Psoas muscle (tissue), 8 donors: ENCODE results near the gene SLC4A5. TPM values are rescaled to one million over a fixed set of nuclear protein-coding genes. Genes with fewer than 3 reads are reported as not detected.
A peak's percentile ranks its signal among the peaks of the same experiment; 100 is the strongest.

ENCODE experiments used
- ATAC-seq, 4 donors: fragments of 200-7000 bp; cut with Tn5 transposase; one replicate each; pipeline ENCODE4 v1.9.1; 2020; ENCODE audit warnings: moderate library complexity in 3 of 4, mild to moderate bottlenecking in 2 of 4
- DNase-seq, 2 donors: peaks; one replicate each; pipeline ENCODE4 v3.0.0-alpha.2; 2020
- H3K27ac ChIP-seq: fragments of 200-600 bp; one replicate; pipeline ENCODE4 v1.8.0; 2022
- H3K27me3 ChIP-seq, 3 donors: fragments of 200-600 bp in 1 of 3; one replicate each; pipeline versions ENCODE4 v1.6.1 to v1.8.0; 2013 to 2022; ENCODE audit warnings: low read length in 2 of 3, mild to moderate bottlenecking in 2 of 3, moderate library complexity in 1 of 3; ENCODE audit not compliant: insufficient read depth in 3 of 3
- H3K36me3 ChIP-seq, 2 donors: fragments of 200-600 bp in 1 of 2; one replicate each; pipeline versions ENCODE4 v1.6.1 to v1.8.0; 2013 to 2022; ENCODE audit warnings: low read depth in 1 of 2, mild to moderate bottlenecking in 1 of 2, moderate library complexity in 1 of 2; ENCODE audit not compliant: insufficient read depth in 1 of 2
- H3K4me1 ChIP-seq: fragments of 200-600 bp; one replicate; pipeline ENCODE4 v1.8.0; 2022
- H3K4me3 ChIP-seq: fragments of 200-600 bp; one replicate; pipeline ENCODE4 v1.8.0; 2022; ENCODE audit warnings: mild to moderate bottlenecking
- H3K9me3 ChIP-seq: fragments of 200-600 bp; one replicate; pipeline ENCODE4 v1.8.0; 2022
- CTCF ChIP-seq: fragments of 200-600 bp; IDR thresholded peaks from one replicate; pipeline ENCODE4 v1.8.0; 2022; ENCODE audit warnings: antibody characterized with exemption
- WGBS, 3 donors: extraction: QIAGEN DNeasy Blood & Tissue Kit; methylation state at CpG; one replicate each; pipeline versions ENCODE4 v1.1.6 to v1.1.7; 2013; 5-methylcytosine and 5-hydroxymethylcytosine counted together
- intact Hi-C, 2 donors: fragments of 100-400 bp; cut with DNase I; formaldehyde crosslinking; loops; one replicate each; pipeline versions ENCODE4 v1.11.0 to v1.14.2; 2022
- polyA plus RNA-seq, 3 donors: library from polyadenylated mRNA; stranded (reverse); fragments of 200-250 nt; gene quantifications; one replicate each; pipeline ENCODE4 v1.2.3, GENCODE V29; 2013
- total RNA-seq, 4 donors: library from RNA; stranded (reverse); fragmentation: NEBNext Ultra II Directional in 2 of 4; extraction: Animal tissue kit (Norgen Biotek cat#: 25700) in 2 of 4; gene quantifications; one replicate each; pipeline versions ENCODE4 v1.2.1 to v1.2.4, GENCODE V29; 2021 to 2023
- donor health status: healthy with polysubstance abuse.
- donor health status: DM: no; HTN: no; CAD: no; lungs with moderate emphysema.
- donor health status: Bipolar disorder and iron deficiency.
- donor health status: healthy.
- donor health status: DM: yes; HTN: yes; CAD: no.
- donor health status: DM: no; HTN: no; CAD: no.
- donor health status: DM: no; HTN: no; CAD: no.
- donor health status: DM: yes; HTN: yes; CAD: no.

Gene SLC4A5
- total and polyA plus RNA-seq, 7 donors, result 0.27 to 5.7 (median 0.57) TPM

GRCh38 chr2:74198023-74198460 is 145.2 kb downstream of the SLC4A5 start:
- Histone ChIP-seq H3K36me3 (no peaks in the 10 kb centered on the region), H3K4me3 (peak overlapping the region; percentile 79), H3K9me3 (no peaks in the 10 kb centered on the region), H3K4me1 (peaks cover 29% of the 10 kb centered on the region), H3K27me3 (no peaks in the 10 kb centered on the region), H3K27ac (peak overlapping the region; percentile 91)
- DNase-seq, result no peak
- WGBS, 3 donors, result 37 to 42% (median 39%) methylated on average over 17 to 18 of the region's 18 CpGs
- no peak for ATAC-seq
- intact Hi-C loops, result loop anchor here in 1 of 2 donors (2.0 kb wide), 1 partner anchor 19 kb away; the partner anchor contains the start of gene MOB1A
- TF ChIP-seq CTCF, result no peak

DNA sequence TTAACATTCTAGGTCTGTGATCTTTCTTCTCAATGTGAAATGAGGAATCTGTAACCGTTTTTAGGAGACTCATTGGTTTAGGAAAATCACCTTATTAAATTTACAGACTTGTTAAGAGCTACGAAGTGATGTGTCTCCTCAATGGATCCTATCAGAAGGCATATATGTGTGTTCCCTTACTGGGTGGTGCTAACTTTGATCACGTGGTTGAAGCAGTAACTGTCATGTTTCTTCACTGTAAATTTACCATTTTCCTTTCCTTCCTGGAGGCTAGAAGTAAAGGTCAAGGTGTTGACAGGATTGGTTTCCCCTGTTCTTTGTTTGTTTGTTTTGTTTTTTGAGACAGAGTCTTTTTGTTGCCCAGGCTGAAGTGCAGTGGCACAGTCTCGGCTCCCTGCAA is 146.2 kb downstream of the SLC4A5 start:
- 79 to 81% (median 80%) methylated on average over 4 of the region's 4 CpGs for WGBS, 3 donors
- TF ChIP-seq CTCF, result no peak
- no peaks in the 10 kb centered on the region for H3K9me3 ChIP-seq
- peaks cover 19% of the 10 kb centered on the region for H3K4me1 ChIP-seq
- no peaks in the 10 kb centered on the region for H3K36me3 ChIP-seq
- no peak for DNase-seq
- H3K27ac ChIP-seq, result no peak overlapping the region
- no peaks in the 10 kb centered on the region for H3K27me3 ChIP-seq
- intact Hi-C loops, result no loop called here
- ATAC-seq, result no peak
- H3K4me3 ChIP-seq, result no peak overlapping the region

- intact Hi-C loops, result no loop called here
- DNase-seq, result no peak
These were observed 148.4 kb downstream of the SLC4A5 start for GRCh38 chr2:74194799-74195198.

DNA sequence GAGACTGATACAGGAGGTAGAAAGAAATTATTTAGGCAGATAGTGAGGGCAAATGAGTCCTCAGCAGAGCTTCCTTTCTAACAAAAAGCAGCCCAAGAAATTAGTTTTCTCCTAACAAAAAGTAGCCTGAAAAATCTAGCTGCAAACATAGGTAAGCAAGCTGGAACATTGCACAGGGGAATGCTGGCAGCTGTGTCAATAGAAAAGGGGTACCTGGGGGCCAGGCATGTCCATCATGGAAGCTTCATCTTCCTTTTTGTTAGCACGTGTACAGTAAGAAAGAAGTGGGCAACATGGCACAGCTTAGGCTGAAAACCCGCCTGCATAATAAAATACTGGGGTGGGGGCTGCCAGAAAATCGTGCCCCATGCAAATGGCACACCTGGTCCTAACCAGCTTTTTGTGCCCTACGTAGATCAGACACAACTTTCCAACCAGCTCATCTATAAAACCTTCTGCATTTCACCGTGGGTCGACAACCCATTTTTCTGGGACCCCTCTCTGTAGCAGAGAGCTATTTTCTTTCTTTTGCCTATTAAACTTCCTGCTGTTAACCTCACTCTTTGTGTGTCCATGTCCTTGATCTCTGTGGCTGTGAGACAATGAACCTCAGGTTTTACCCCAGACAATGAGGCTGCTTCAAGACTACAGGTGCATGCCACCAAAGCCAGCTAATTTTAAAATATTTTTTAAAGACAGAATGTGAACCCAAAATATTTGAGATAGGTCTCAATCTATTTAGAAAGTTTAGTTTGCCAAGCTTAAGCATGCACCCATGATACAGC is 151.4 kb downstream of the SLC4A5 start:
- Histone ChIP-seq H3K9me3 (no peaks in the 10 kb centered on the region), H3K4me3 (no peak overlapping the region), H3K27ac (no peak overlapping the region), H3K27me3 (no peaks in the 10 kb centered on the region), H3K4me1 (peaks cover 15% of the 10 kb centered on the region), H3K36me3 (no peaks in the 10 kb centered on the region)
- intact Hi-C loops, result no loop called here
- no peak for TF ChIP-seq CTCF
- DNase-seq (no peak), ATAC-seq (no peak)
- 69 to 80% (median 78%) methylated on average over 6 of the region's 6 CpGs for WGBS, 3 donors

More at GRCh38 chr2:74194799-74195198, 148.4 kb downstream of the SLC4A5 start:
- Histone ChIP-seq H3K36me3 (no peaks in the 10 kb centered on the region), H3K27me3 (no peaks in the 10 kb centered on the region), H3K9me3 (no peaks in the 10 kb centered on the region), H3K4me1 (peaks cover 6% of the 10 kb centered on the region), H3K4me3 (no peak overlapping the region), H3K27ac (no peak overlapping the region)
- no peak for TF ChIP-seq CTCF
- ATAC-seq, result no peak
- 92 to 100% (median 96%) methylated on average over 1 of the region's 1 CpG for WGBS, 3 donors
